ENCODE data around the gene SDHB. TPM values are rescaled to one million over a fixed set of nuclear protein-coding genes. Genes with fewer than 3 reads are reported as not detected.

The SDHB gene
- total and polyA plus RNA-seq, 2 of the 8 experiments (the other 6 are each of a cell fraction or from before 2014, with no cell fraction given), result 84.0 to 98.7 TPM

GRCh38 chr1:17069452-17070162, 15.8 kb upstream of the SDHB start:
- H2BK12ac ChIP-seq (ENCODE audit: low read depth, low read length), result no peak overlapping the region
- no peaks in the 10 kb centered on the region for H3K27me3 ChIP-seq (replicated peaks in 1 of 4; ENCODE audit: control insufficient read depth in 3 of 4, extremely low read depth in 1 of 4, insufficient read depth in 3 of 4, low read length in 3 of 4)
- no peak overlapping the region for H2BK120ac ChIP-seq (replicated peaks; ENCODE audit: low read depth, low read length)
- no peak for TF ChIP-seq ATF3 (IDR thresholded peaks at IDR 0.05; ENCODE audit: insufficient read depth, low read depth, low read length)
- no peak for TF ChIP-seq CREB1 (IDR thresholded peaks at IDR 0.05)
- TF ChIP-seq TBP (IDR thresholded peaks at IDR 0.05; ENCODE audit: low read depth, low read length), result no peak
- H3K14ac ChIP-seq (ENCODE audit: insufficient read length), result no peak overlapping the region
- no peak overlapping the region for H2AK5ac ChIP-seq (ENCODE audit: low read depth, low read length)
- CTCF ChIA-PET (ENCODE audit: partially characterized antibody), result interaction anchor here (0.7 to 2.6 kb wide), 5 partner anchors 9 to 356 kb away, joined by 3 to 12 read pairs (median 7); no protein-coding TSS in a partner anchor
- H3K27ac ChIP-seq (ENCODE audit: low read depth, low read length), result no peak overlapping the region
- H3K4me3 ChIP-seq (ENCODE audit: extremely low read depth in 1 of 4, insufficient read depth in 2 of 4, low read depth in 3 of 4, low read length in 4 of 4), result no peak overlapping the region
- H3K4ac ChIP-seq (replicated peaks; ENCODE audit: insufficient read length, low read depth, low read length), result no peak overlapping the region
- H4K91ac ChIP-seq (replicated peaks; ENCODE audit: insufficient read length, low read length), result no peak overlapping the region
- H2BK15ac ChIP-seq (ENCODE audit: low read length), result no peak overlapping the region
- H3K9ac ChIP-seq (replicated peaks in 1 of 4; ENCODE audit: extremely low read depth in 1 of 4, low read depth in 3 of 4, low read length in 3 of 4), result no peak overlapping the region
- H4K20me1 ChIP-seq (replicated peaks in 1 of 2; ENCODE audit: control insufficient read depth in 1 of 2, insufficient read depth in 2 of 2, low read length in 2 of 2), result no peaks in the 10 kb centered on the region
- H4K5ac ChIP-seq (ENCODE audit: insufficient read length, low read depth, low read length), result no peak overlapping the region
- no peak overlapping the region for H3K4me2 ChIP-seq (ENCODE audit: insufficient read depth in 1 of 2, low read depth in 2 of 2, low read length in 2 of 2)
- H2AFZ ChIP-seq (ENCODE audit: low read length), result no peak overlapping the region
- no peak overlapping the region for H2BK5ac ChIP-seq (ENCODE audit: low read depth, low read length)
- H3K23ac ChIP-seq (ENCODE audit: insufficient read length), result no peak overlapping the region
- POLR2A ChIA-PET (ENCODE audit: partially characterized antibody), result no interaction called here
- no peaks in the 10 kb centered on the region for H3K79me1 ChIP-seq (ENCODE audit: low read depth, low read length)
- H4K8ac ChIP-seq (ENCODE audit: extremely low read depth, insufficient read depth, low read length), result peak overlapping the region; percentile 71; the same call in 1 of the 2 replicates
- WGBS, 2 experiments (ENCODE audit: extremely low coverage in 1 of 2, insufficient coverage in 1 of 2, insufficient read length in 1 of 2, insufficient replicate concordance in 2 of 2, low coverage in 1 of 2, low lambda C conversion rate in 2 of 2, missing lambda C conversion rate in 1 of 2), result 92% methylated on average over 6 of the region's 6 CpGs; no CpG with 5 or more reads in 1 of the 2 experiments
- no peak for FAIRE-seq
- no peaks in the 10 kb centered on the region for H3K4me1 ChIP-seq (replicated peaks in 1 of 4; ENCODE audit: control insufficient read depth in 3 of 4, insufficient read depth in 4 of 4, low read length in 3 of 4)
- H3K36me3 ChIP-seq (ENCODE audit: control insufficient read depth in 2 of 4, insufficient read depth in 4 of 4, low read length in 3 of 4), result no peaks in the 10 kb centered on the region
- no peak overlapping the region for H3K56ac ChIP-seq (replicated peaks; ENCODE audit: insufficient read length, low read depth, low read length)
- no peak overlapping the region for H3K18ac ChIP-seq (ENCODE audit: extremely low read depth, low read length)
- no peaks in the 10 kb centered on the region for H3K9me3 ChIP-seq (ENCODE audit: insufficient read depth in 2 of 2, low read depth in 1 of 2, low read length in 1 of 2)
- no peaks in the 10 kb centered on the region for H3K79me2 ChIP-seq (ENCODE audit: control insufficient read depth in 1 of 2, insufficient read depth in 2 of 2, low read length in 2 of 2)
- no peak overlapping the region for H2BK20ac ChIP-seq (ENCODE audit: low read length)
- no peak for DNase-seq (ENCODE audit: low read depth in 1 of 2, low spot score in 2 of 2)
- no peaks in the 10 kb centered on the region for H3K23me2 ChIP-seq (ENCODE audit: low read depth, low read length)
